Measurements from ENCODE around the gene CCSER2.
"Not testable (repeated sequence)": the region's sequence is repeated elsewhere in the genome, so short reads cannot be mapped to it uniquely, and the experiment has no call there.

CCSER2 gene

GRCh38 chr10:84522612-84523462, 194.4 kb downstream of the CCSER2 start:
- no peaks in the 10 kb centered on the region for H3K9me3 ChIP-seq (ENCODE audit: control insufficient read depth, low read length)
- no peaks in the 10 kb centered on the region for H3K36me3 ChIP-seq (ENCODE audit: control insufficient read depth, insufficient read depth, low read length)
- no peak for DNase-seq
- H3K27me3 ChIP-seq (replicated peaks; ENCODE audit: control insufficient read depth, insufficient read depth, low read length, poor library complexity, severe bottlenecking): no peaks in the 10 kb centered on the region
- H3K4me1 ChIP-seq (ENCODE audit: control insufficient read depth, insufficient read depth, low read length, poor library complexity, severe bottlenecking): no peaks in the 10 kb centered on the region
- H3K27ac ChIP-seq (ENCODE audit: insufficient read depth, low read length, poor library complexity, severe bottlenecking): no peak overlapping the region
- no peak overlapping the region for H3K4me3 ChIP-seq (ENCODE audit: insufficient read depth, low read depth, low read length, poor library complexity, severe bottlenecking)

DNA sequence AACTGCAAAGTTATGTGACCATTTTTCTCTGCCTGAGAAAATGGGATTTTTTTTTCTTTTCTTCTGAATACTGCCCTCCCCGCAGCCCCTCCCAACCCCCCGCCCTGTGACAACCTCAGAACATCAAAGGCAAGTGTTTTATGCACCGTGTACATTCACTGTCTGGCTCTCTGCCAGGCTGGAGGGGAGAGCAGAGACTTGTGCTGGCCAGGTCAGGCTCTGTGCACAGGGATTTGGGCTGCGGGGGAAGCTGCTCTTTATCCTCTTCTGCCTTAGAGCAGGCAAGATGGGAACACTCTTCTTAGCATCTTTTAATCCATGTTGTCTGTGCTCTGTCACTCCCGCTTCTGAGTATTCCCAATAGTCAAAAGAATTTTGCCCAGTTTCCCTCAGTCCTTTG, 195.1 kb downstream of the CCSER2 start:
- Histone ChIP-seq H3K36me3 (ENCODE audit: control insufficient read depth, insufficient read depth, low read length) (no peaks in the 10 kb centered on the region), H3K27ac (ENCODE audit: insufficient read depth, low read length, poor library complexity, severe bottlenecking) (no peak overlapping the region), H3K4me3 (ENCODE audit: insufficient read depth, low read depth, low read length, poor library complexity, severe bottlenecking) (no peak overlapping the region), H3K4me1 (ENCODE audit: control insufficient read depth, insufficient read depth, low read length, poor library complexity, severe bottlenecking) (no peaks in the 10 kb centered on the region), H3K27me3 (replicated peaks; ENCODE audit: control insufficient read depth, insufficient read depth, low read length, poor library complexity, severe bottlenecking) (no peaks in the 10 kb centered on the region), H3K9me3 (ENCODE audit: control insufficient read depth, low read length) (no peaks in the 10 kb centered on the region)
- no peak for DNase-seq

GRCh38 chr10:84524435-84524834, 196.0 kb downstream of the CCSER2 start:
- H3K36me3 ChIP-seq (ENCODE audit: control insufficient read depth, insufficient read depth, low read length): no peaks in the 10 kb centered on the region
- no peak overlapping the region for H3K4me3 ChIP-seq (ENCODE audit: insufficient read depth, low read depth, low read length, poor library complexity, severe bottlenecking)
- H3K27me3 ChIP-seq (replicated peaks; ENCODE audit: control insufficient read depth, insufficient read depth, low read length, poor library complexity, severe bottlenecking): no peaks in the 10 kb centered on the region
- no peak for DNase-seq
- no peaks in the 10 kb centered on the region for H3K9me3 ChIP-seq (ENCODE audit: control insufficient read depth, low read length)
- no peaks in the 10 kb centered on the region for H3K4me1 ChIP-seq (ENCODE audit: control insufficient read depth, insufficient read depth, low read length, poor library complexity, severe bottlenecking)
- H3K27ac ChIP-seq (ENCODE audit: insufficient read depth, low read length, poor library complexity, severe bottlenecking): no peak overlapping the region

DNA sequence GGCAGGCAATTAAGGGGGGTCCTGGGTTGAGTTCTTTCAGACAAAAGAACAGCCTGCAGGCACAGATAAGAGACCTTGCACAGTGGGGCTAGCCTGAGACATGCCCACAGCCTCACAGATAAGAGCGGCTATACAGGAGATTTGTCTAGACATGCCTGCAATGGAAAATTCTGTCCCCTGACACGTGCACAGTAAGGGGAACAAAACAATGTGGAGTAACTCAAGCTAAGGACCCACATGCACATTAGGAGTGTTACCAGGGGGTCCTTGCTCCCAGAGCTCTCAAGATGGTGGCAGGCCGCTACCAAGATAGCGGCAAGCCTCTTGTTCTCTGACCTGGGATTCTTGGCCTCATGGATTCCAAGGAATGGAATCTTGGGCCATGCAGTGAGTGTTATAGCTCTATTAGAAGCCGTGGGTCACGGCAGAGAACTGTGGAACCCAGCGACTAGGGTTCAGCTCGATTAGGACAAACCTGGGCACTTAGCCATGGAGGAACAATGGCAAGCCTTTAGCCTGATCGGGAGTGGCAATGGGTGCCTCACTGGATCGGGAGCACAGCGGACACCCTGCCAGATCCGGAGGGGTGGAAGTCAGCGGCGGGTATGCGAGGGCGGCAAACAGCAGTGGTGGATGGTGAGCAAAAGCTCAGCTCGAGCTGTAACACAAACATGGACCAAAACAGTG, 196.9 kb downstream of the CCSER2 start:
- no peaks in the 10 kb centered on the region for H3K36me3 ChIP-seq (ENCODE audit: control insufficient read depth, insufficient read depth, low read length)
- no peaks in the 10 kb centered on the region for H3K27me3 ChIP-seq (replicated peaks; ENCODE audit: control insufficient read depth, insufficient read depth, low read length, poor library complexity, severe bottlenecking)
- H3K4me3 ChIP-seq (ENCODE audit: insufficient read depth, low read depth, low read length, poor library complexity, severe bottlenecking): no peak overlapping the region
- H3K9me3 ChIP-seq (ENCODE audit: control insufficient read depth, low read length): no peaks in the 10 kb centered on the region
- no peak for DNase-seq
- no peak overlapping the region for H3K27ac ChIP-seq (ENCODE audit: insufficient read depth, low read length, poor library complexity, severe bottlenecking)
- H3K4me1 ChIP-seq (ENCODE audit: control insufficient read depth, insufficient read depth, low read length, poor library complexity, severe bottlenecking): no peaks in the 10 kb centered on the region

DNA sequence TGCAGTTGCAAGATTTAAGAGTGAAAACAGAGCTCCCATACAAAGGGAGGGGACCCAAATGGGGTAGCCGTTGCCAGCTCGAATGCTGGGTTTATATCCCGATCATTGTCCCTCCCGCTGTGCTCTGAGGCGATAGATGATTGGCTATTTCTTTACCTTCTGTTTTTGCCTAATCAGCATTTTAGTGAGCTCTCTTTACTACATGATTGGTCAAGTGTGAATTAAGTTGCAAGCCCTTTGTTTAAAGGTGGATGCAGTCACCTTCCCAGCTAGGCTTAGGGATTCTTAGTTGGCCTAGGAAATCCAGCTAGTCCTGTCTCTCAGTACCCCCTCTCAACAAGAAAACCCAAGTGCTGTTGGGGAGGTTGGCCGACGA, 197.4 kb downstream of the CCSER2 start:
- H3K9me3 ChIP-seq (ENCODE audit: control insufficient read depth, low read length); H3K4me3 ChIP-seq (ENCODE audit: insufficient read depth, low read depth, low read length, poor library complexity, severe bottlenecking); H3K27me3 ChIP-seq (replicated peaks; ENCODE audit: control insufficient read depth, insufficient read depth, low read length, poor library complexity, severe bottlenecking); DNase-seq; H3K4me1 ChIP-seq (ENCODE audit: control insufficient read depth, insufficient read depth, low read length, poor library complexity, severe bottlenecking); H3K27ac ChIP-seq (ENCODE audit: insufficient read depth, low read length, poor library complexity, severe bottlenecking); H3K36me3 ChIP-seq (ENCODE audit: control insufficient read depth, insufficient read depth, low read length): not testable (repeated sequence)

- not testable (repeated sequence) for H3K36me3 ChIP-seq (ENCODE audit: control insufficient read depth, insufficient read depth, low read length); DNase-seq; H3K4me1 ChIP-seq (ENCODE audit: control insufficient read depth, insufficient read depth, low read length, poor library complexity, severe bottlenecking); H3K4me3 ChIP-seq (ENCODE audit: insufficient read depth, low read depth, low read length, poor library complexity, severe bottlenecking); H3K9me3 ChIP-seq (ENCODE audit: control insufficient read depth, low read length); H3K27ac ChIP-seq (ENCODE audit: insufficient read depth, low read length, poor library complexity, severe bottlenecking); H3K27me3 ChIP-seq (replicated peaks; ENCODE audit: control insufficient read depth, insufficient read depth, low read length, poor library complexity, severe bottlenecking)
Measured at GRCh38 chr10:84527386-84527785, 199.0 kb downstream of the CCSER2 start.

DNA sequence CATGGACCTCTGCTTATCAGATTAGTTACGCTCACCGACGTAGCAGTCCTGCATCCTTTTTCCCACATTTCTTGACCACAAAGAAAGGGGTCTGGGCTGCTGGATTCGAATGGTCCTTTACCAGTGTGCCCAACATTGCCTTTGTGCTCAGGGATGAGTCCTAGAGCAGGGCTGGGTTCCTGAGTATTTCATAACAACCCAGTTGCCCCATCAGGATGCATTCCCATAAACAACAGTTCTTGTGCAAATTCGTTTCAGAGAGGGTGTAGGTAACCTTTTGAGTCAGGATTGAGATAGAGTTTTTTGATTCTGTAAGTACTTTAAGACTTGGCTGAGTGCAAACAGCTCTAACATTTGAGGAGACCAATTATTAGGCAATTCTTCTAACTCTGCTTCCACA, 200.1 kb downstream of the CCSER2 start:
- not testable (repeated sequence) for H3K9me3 ChIP-seq (ENCODE audit: control insufficient read depth, low read length); H3K4me3 ChIP-seq (ENCODE audit: insufficient read depth, low read depth, low read length, poor library complexity, severe bottlenecking); H3K36me3 ChIP-seq (ENCODE audit: control insufficient read depth, insufficient read depth, low read length); H3K27me3 ChIP-seq (replicated peaks; ENCODE audit: control insufficient read depth, insufficient read depth, low read length, poor library complexity, severe bottlenecking); H3K27ac ChIP-seq (ENCODE audit: insufficient read depth, low read length, poor library complexity, severe bottlenecking); H3K4me1 ChIP-seq (ENCODE audit: control insufficient read depth, insufficient read depth, low read length, poor library complexity, severe bottlenecking); DNase-seq

DNA sequence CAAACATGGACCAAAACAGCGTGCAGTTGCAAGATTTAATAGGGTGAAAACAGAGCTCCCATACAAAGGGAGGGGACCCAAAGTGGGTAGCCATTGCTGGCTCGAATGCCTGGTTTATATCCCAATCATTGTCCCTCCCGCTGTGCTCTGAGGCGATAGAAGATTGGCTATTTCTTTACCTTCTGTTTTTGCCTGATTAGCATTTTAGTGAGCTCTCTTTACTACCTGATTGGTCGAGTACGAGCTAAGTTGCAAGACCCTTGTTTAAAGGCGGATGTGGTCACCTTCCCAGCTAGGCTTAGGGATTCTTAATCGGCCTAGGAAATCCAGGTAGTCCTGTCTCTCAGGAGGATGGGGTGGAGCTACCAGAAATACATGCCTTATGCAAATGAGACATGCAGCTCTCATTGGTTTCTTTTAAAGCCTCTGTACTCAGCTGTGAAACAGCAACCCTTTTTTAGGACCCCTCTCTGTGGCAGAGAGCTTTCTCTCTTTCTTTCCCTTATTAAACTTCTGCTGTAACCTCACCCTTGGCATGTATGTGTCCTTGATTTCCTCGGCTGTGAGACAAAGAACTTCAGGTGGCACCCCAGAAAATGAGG, 202.4 kb downstream of the CCSER2 start:
- Histone ChIP-seq H3K4me3 (ENCODE audit: insufficient read depth, low read depth, low read length, poor library complexity, severe bottlenecking) (no peak overlapping the region), H3K9me3 (ENCODE audit: control insufficient read depth, low read length) (no peaks in the 10 kb centered on the region), H3K27ac (ENCODE audit: insufficient read depth, low read length, poor library complexity, severe bottlenecking) (no peak overlapping the region), H3K4me1 (ENCODE audit: control insufficient read depth, insufficient read depth, low read length, poor library complexity, severe bottlenecking) (no peaks in the 10 kb centered on the region), H3K27me3 (replicated peaks; ENCODE audit: control insufficient read depth, insufficient read depth, low read length, poor library complexity, severe bottlenecking) (no peaks in the 10 kb centered on the region), H3K36me3 (ENCODE audit: control insufficient read depth, insufficient read depth, low read length) (no peaks in the 10 kb centered on the region)
- DNase-seq: no peak

GRCh38 chr10:84531396-84531795, 203.0 kb downstream of the CCSER2 start:
- H3K4me3 ChIP-seq (ENCODE audit: insufficient read depth, low read depth, low read length, poor library complexity, severe bottlenecking): no peak overlapping the region
- H3K9me3 ChIP-seq (ENCODE audit: control insufficient read depth, low read length): no peaks in the 10 kb centered on the region
- H3K4me1 ChIP-seq (ENCODE audit: control insufficient read depth, insufficient read depth, low read length, poor library complexity, severe bottlenecking): no peaks in the 10 kb centered on the region
- H3K27me3 ChIP-seq (replicated peaks; ENCODE audit: control insufficient read depth, insufficient read depth, low read length, poor library complexity, severe bottlenecking): no peaks in the 10 kb centered on the region
- no peak for DNase-seq
- no peaks in the 10 kb centered on the region for H3K36me3 ChIP-seq (ENCODE audit: control insufficient read depth, insufficient read depth, low read length)
- H3K27ac ChIP-seq (ENCODE audit: insufficient read depth, low read length, poor library complexity, severe bottlenecking): no peak overlapping the region

DNA sequence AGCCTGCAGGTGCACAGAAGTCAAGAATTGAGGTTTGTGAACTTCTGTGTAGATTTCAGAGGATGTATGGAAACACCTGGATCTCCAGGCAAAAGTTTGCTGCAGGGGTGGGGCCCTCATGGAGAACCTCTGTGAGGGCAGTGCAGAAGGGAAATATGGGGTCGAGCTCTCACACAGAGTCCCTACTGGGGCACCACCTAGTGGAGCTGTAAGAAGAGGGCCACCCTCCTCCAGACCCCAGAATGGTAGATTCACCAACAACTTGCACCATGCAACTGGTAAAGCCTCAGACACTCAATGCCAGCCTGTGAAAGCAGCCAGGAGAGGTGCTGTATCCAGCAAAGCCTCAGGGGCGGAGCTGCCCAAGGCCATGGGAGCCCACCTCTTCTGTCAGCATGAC, 205.8 kb downstream of the CCSER2 start:
- H3K4me1 ChIP-seq (ENCODE audit: control insufficient read depth, insufficient read depth, low read length, poor library complexity, severe bottlenecking): no peaks in the 10 kb centered on the region
- H3K27me3 ChIP-seq (replicated peaks; ENCODE audit: control insufficient read depth, insufficient read depth, low read length, poor library complexity, severe bottlenecking): no peaks in the 10 kb centered on the region

More for the DNA sequence above, 205.8 kb downstream of the CCSER2 start:
- Histone ChIP-seq H3K27ac (ENCODE audit: insufficient read depth, low read length, poor library complexity, severe bottlenecking) (no peak overlapping the region), H3K9me3 (ENCODE audit: control insufficient read depth, low read length) (no peaks in the 10 kb centered on the region), H3K36me3 (ENCODE audit: control insufficient read depth, insufficient read depth, low read length) (no peaks in the 10 kb centered on the region), H3K4me3 (ENCODE audit: insufficient read depth, low read depth, low read length, poor library complexity, severe bottlenecking) (no peak overlapping the region)
- no peak for DNase-seq
